GM19395 (cell line): ENCODE measurements around the gene PCDH12.
"Not testable (repeated sequence)": the region's sequence is repeated elsewhere in the genome, so short reads cannot be mapped to it uniquely, and the experiment has no call there.

ENCODE experiments used
- ATAC-seq: cut with Tn5 transposase; IDR thresholded peaks from one replicate; pipeline ENCODE4 v1.9.1; 2021; ENCODE audit warnings: mild to moderate bottlenecking, moderate library complexity; ENCODE audit not compliant: unreplicated experiment

PCDH12 gene

DNA sequence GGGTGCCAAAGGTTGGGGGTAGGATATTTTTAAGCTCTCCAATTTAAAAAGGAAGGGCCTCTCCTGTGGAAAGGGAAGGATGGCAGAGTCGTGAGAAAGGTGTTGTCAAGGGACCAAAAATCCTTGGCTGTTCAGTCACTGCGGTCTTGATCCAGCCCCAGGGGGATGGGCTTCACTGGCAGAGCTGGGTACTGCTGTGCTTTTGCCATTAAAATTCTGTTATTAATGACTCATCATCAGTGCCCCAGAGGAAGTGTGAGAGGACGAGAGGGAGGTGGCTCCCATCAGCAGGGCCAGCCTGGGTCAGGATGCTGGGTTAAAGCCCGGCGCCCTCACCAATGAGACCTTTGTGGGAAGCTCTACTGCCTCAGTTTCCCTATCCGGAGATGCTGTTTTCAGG lies 16.7 kb downstream of the PCDH12 start:
- no peak for ATAC-seq

GRCh38 chr5:141940695-141941271 lies 17.2 kb downstream of the PCDH12 start:
- no peak for ATAC-seq

- no peak for ATAC-seq
Observed at GRCh38 chr5:141935538-141935937, 22.5 kb downstream of the PCDH12 start.

GRCh38 chr5:141934099-141934844 lies 23.7 kb downstream of the PCDH12 start:
- no peak for ATAC-seq

GRCh38 chr5:141933151-141933550 lies 24.9 kb downstream of the PCDH12 start:
- ATAC-seq, result no peak

DNA sequence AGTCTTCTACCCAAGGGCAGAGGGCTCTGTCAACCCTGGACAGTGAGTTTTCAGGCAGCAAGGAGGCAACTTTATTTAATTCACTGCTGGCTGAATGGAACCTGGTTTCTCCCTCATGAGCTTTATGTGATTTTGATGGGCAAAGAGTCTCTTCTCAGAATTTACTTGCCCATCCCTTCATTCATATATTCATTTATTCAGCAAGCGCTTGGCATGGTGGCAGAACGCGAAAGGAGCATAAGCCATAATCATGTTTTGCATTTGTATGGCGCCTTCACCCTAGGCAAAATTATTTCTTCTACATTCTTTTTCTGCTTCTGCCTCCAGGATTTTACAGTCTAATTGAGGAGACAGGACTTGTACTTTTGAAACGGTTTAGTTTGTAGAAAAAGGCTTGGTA lies 26.3 kb downstream of the PCDH12 start:
- no peak for ATAC-seq

DNA sequence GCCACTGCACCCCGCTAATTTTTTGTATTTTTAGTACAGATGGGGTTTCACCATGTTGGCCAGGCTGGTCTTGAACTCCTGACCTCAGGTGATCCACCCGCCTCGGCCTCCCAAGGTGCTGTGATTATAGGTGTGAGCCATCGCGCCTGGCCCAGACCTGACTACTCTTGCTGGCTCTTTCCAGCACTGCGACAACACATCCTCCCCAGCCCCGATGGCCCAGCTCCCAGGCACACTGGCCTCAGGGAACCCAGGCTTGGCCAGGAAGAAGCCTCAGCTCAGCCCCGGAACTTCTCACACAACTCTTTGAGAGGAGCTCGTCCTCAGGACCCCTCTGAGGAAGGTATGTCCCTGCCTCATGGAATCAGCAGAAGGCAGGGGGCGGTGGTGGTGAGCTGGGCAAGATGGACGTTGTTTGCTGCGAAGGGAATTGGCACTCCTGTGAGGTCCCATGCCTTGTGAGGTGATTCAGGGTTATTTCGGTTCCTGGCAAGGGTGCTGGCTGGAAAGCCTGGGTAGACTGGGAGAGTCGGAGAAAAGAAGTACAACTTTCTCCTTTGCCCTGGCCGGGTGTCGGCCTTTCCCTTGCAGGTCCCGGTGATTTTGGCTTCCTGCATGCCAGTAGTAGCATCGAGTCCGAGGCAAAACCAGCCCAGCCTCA lies 28.5 kb downstream of the PCDH12 start:
- ATAC-seq, result no peak

GRCh38 chr5:141928051-141928450 lies 30.0 kb downstream of the PCDH12 start:
- no peak for ATAC-seq

DNA sequence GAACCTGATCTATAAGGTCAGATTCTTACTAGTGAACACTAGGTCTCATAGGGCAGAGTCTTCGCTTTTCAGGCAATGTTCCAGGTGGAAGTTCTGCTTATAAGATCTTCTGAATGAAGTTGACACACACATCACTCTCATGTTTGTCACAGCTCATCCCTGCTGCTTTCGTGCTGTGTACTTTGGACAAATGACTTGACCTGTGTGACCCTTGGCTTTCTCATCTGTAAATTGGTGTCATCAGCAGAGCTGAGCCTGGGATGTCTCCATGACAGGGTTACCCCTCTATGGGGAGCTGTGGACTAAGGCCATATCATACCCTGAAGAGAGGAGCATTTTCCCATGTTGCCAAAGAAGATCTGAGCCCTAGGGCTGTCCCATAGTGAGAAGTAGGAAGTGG lies 31.6 kb downstream of the PCDH12 start:
- ATAC-seq, result no peak

- ATAC-seq, result peak; percentile 98
Observed at GRCh38 chr5:141923448-141924313, 34.3 kb downstream of the PCDH12 start, which contains the start of gene DELE1. Gene DELE1 (plus strand): TSS chr5:141923871. CDS start chr5:141923942, 71 bp downstream.

DNA sequence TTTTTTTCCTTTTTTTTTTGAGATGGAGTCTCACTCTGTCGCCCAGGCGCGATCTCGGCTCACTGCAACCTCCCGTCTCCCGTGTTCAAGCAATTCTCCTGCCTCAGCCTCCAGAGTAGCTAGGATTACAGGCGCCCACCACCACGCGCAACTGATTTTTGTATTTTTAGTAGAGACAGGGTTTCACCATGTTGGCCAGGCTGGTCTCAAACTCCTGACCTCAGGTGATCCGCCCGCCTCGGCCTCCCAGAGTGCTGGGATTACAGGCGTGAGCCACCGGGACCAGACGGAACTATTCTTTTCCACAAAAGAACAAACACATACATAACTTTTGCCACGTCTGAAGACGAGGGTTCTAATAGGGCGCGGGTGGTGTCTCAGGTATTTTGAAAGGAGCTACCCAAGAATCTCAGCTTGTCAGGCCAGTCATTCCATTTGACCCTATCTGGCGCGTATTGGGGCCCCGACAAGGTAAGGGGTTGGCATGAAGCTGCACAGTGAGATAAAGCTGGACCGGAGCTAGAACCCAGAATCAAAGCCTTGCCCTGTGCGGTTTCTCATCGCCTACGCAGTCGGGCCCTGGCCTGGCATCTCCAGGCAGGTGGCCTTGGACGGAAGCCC lies 35.1 kb downstream of the PCDH12 start:
- ATAC-seq, result not testable (repeated sequence)

DNA sequence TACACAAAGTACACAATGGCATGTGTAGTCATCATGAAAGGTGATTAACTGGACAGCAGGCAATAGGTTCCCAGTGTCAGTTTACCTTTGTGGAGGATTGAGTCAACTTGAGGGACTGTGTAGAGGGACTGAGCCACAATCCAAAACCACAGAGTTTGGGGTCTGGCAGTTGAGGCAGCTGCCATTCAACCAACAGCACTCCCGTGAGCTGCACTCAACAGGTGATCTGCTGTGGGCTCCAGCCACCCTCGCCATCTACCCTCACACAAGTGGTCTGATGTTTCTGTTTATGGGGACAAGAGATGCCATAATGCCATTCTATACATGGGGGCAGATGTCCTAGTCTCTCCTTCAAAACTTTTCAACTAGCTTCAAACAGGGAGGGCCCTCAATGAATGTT lies 37.2 kb downstream of the PCDH12 start:
- ATAC-seq, result no peak

GRCh38 chr5:141919218-141920119 lies 38.5 kb downstream of the PCDH12 start:
- no peak for ATAC-seq

DNA sequence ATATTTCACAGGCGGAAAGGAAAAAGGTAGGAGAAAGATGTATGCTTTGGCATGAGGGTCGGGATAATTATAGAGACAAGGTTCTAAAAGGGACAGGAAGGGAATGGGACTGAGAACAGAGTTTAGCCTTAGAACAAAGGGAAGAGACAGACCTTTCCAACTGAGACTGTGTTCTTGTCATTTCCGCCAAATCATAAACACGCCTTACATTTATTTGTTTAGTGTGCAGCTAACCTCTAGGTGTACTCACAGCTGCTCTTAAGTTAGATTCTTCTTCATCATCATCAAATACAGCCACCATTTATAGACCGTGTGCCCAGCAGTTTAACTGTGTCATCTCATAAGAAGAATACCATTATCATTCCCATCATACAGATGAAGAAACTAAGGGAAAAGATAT lies 40.2 kb downstream of the PCDH12 start:
- ATAC-seq, result no peak

- peak; percentile 57 for ATAC-seq
Observed at GRCh38 chr5:141916522-141916921, 41.5 kb downstream of the PCDH12 start.

DNA sequence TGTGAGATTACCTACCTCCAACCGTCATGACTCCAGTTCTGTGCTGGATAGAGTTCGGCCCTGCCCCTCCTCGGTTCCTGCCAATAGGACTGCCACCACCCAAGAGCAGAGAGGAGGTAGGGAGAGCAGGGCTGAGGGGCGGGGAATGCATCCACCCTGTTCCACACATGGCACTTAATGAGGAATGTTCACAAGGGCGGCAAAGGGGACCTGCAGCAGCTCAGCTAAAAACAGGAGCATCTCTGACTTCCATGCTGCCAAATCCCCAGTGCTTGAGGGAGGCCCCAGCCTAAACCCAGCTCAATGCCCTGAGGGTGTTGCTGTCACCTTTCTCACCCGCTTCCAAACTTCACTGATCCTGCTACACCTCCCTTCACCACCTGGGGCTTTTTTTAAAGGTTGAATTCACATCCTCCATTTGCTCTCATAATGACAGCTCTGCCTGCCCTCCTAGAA lies 42.1 kb downstream of the PCDH12 start:
- no peak for ATAC-seq

- no peak for ATAC-seq
Observed at GRCh38 chr5:141914797-141915196, 43.2 kb downstream of the PCDH12 start.

DNA sequence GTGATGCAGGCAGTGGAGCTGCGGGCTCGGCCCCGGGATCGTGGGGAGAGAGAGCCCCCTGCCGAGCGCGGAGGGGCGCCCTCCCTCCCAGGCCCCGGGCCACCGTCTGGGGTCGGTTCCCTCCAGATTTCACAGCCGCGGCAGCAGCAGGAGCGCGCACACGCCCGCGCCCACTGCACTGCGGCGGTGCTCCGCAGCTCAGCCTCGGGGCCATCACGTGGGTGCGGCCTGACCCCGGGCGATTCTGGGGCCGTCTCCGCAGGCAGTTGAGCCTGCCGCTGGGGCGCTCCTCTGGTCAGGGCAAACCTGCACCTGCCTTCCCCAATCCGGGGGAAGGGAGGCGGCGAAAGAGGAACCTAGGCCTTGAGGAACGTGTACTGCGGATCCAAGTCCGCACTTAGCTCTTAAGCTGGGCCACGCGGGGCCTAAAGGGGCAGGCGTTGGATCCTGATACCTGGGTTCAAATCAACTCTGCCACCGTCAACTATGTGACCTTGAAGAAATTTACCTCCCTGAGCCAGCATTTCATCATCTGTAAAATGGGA lies 43.7 kb downstream of the PCDH12 start:
- peak; percentile 59 for ATAC-seq

GRCh38 chr5:141913560-141914198 lies 44.3 kb downstream of the PCDH12 start:
- ATAC-seq, result no peak
